GM12878 (cell line): ENCODE measurements around the gene SLC25A26. TPM values are rescaled to one million over a fixed set of nuclear protein-coding genes. Genes with fewer than 3 reads are reported as not detected.

Experiments used
- ATAC-seq: fragments of 200-7000 bp; cut with Tn5 transposase; 3 replicates; pipeline ENCODE4 v1.9.1; 2020; ENCODE audit warnings: mild to moderate bottlenecking, moderate library complexity
- BruUV-seq: library from RNA; stranded (reverse); fragments of 400-500 nt; replicated peaks from 2 replicates; lab custom pipeline; 2021; lab: Mats Ljungman, UMichigan
- CTCF ChIA-PET: fragments of 300-600 bp; sonication (Branson Sonifier 250); formaldehyde crosslinking; extraction: SDS; loops from one replicate; lab custom pipeline; 2021; ENCODE audit warnings: inconsistent platforms; lab: Yijun Ruan, JAX
- POLR2A ChIA-PET: fragments of 350-600 bp; formaldehyde crosslinking; extraction: SDS; loops from one replicate; lab custom pipeline; 2021; ENCODE audit warnings: inconsistent platforms; lab: Charles Lee
- RAD21 ChIA-PET: fragments of 300-600 bp; sonication (Branson Sonifier 250); formaldehyde crosslinking; loops from one replicate; lab custom pipeline; 2023; ENCODE audit warnings: antibody characterized with exemption; ENCODE audit not compliant: unreplicated experiment; lab: Charles Lee
- SMC1A ChIA-PET: fragments of 300-600 bp; sonication (Branson Sonifier 250); formaldehyde crosslinking; loops from one replicate; lab custom pipeline; 2023; ENCODE audit not compliant: unreplicated experiment, uncharacterized antibody; lab: Charles Lee
- DNase-seq: peaks from one replicate; pipeline ENCODE4 v3.0.0-alpha.2; 2011; ENCODE audit warnings: low read depth, low spot score
- FAIRE-seq: peaks from 3 replicates; lab custom pipeline; 2011; peaks lifted over from hg19 to GRCh38; lab: Jason Lieb, UNC
- H2AFZ ChIP-seq: 2 replicates; pipeline ENCODE4 v1.6.0; 2011; ENCODE audit warnings: low read depth, low read length, control low read depth; ENCODE audit not compliant: control insufficient read depth
- H3K27ac ChIP-seq: 2 replicates; pipeline ENCODE4 v1.5.1; 2011; ENCODE audit warnings: control low read depth; ENCODE audit not compliant: control insufficient read depth, insufficient read depth
- H3K27me3 ChIP-seq, 2 experiments: replicated peaks in 1 of 2; 2 replicates each; pipeline versions ENCODE4 v1.6.0 to v1.6.1; 2011; ENCODE audit warnings: low read length in 1 of 2; ENCODE audit not compliant: control insufficient read depth in 2 of 2, insufficient read depth in 2 of 2
- H3K36me3 ChIP-seq, 2 experiments: 2 replicates each; pipeline ENCODE4 v1.5.1; 2011; ENCODE audit warnings: low read length in 1 of 2; ENCODE audit not compliant: control insufficient read depth in 2 of 2, insufficient read depth in 2 of 2
- H3K4me1 ChIP-seq: 2 replicates; pipeline ENCODE4 v1.6.1; 2011; ENCODE audit warnings: mild to moderate bottlenecking, low read length, moderate library complexity, mixed read lengths; ENCODE audit not compliant: control insufficient read depth, insufficient read depth
- H3K4me2 ChIP-seq: 2 replicates; pipeline ENCODE4 v1.6.0; 2011; ENCODE audit warnings: control low read depth; ENCODE audit not compliant: control insufficient read depth, insufficient read depth
- H3K4me3 ChIP-seq: fragments of 200-600 bp; sonication (generic); 2 replicates; pipeline ENCODE4 v1.5.1; 2016
- H3K79me2 ChIP-seq: 2 replicates; pipeline ENCODE4 v1.6.0; 2011; ENCODE audit warnings: low read length; ENCODE audit not compliant: control insufficient read depth, insufficient read depth
- H3K9ac ChIP-seq: 2 replicates; pipeline ENCODE4 v1.8.0; 2011; ENCODE audit warnings: low read length, control low read depth, mixed read lengths; ENCODE audit not compliant: control insufficient read depth, insufficient read depth
- H3K9me3 ChIP-seq: replicated peaks from 3 replicates; pipeline ENCODE4 v1.5.1; 2011; ENCODE audit warnings: mild to moderate bottlenecking, low read length; ENCODE audit not compliant: control insufficient read depth, insufficient read depth
- H4K20me1 ChIP-seq: 2 replicates; pipeline ENCODE4 v1.6.0; 2011; ENCODE audit not compliant: control insufficient read depth, insufficient read depth
- KDM1A ChIP-seq: fragments of 200-600 bp; sonication (generic); IDR thresholded peaks from 2 replicates; pipeline ENCODE4 v1.6.1; 2016; ENCODE audit warnings: borderline replicate concordance
- MEF2B ChIP-seq: fragments of 450-650 bp; IDR thresholded peaks from 2 replicates; pipeline ENCODE4 v1.6.1; 2018; ENCODE audit warnings: mild to moderate bottlenecking, moderate library complexity; ENCODE audit not compliant: partially characterized antibody, poor library complexity, severe bottlenecking
- NR2F1 ChIP-seq: fragments of 450-650 bp; conservative IDR thresholded peaks from 2 replicates; pipeline ENCODE4 v1.6.1; 2017; ENCODE audit warnings: mild to moderate bottlenecking
- POLR2AphosphoS2 ChIP-seq: IDR thresholded peaks from 2 replicates; pipeline ENCODE4 v1.6.1; 2011; ENCODE audit warnings: low read depth, mild to moderate bottlenecking, low read length, improper control_type of control experiment, moderate library complexity
- POU2F2 ChIP-seq: IDR thresholded peaks from 3 replicates; pipeline ENCODE4 v1.6.1; 2011; ENCODE audit warnings: low read depth, mild to moderate bottlenecking, low read length, borderline replicate concordance
- SRF ChIP-seq, 2 experiments: IDR thresholded peaks; 2 replicates each; pipeline ENCODE4 v1.6.1; 2011; ENCODE audit warnings: low read depth in 2 of 2, low read length in 2 of 2, mild to moderate bottlenecking in 1 of 2, moderate library complexity in 1 of 2
- TCF7 ChIP-seq: IDR thresholded peaks from 2 replicates; pipeline ENCODE4 v1.6.1; 2014; ENCODE audit warnings: antibody characterized with exemption, borderline replicate concordance
- WGBS: methylation state at CpG from one replicate; pipeline ENCODE4 v1.1.6; 2016; ENCODE audit warnings: low lambda C conversion rate; ENCODE audit not compliant: insufficient replicate concordance, insufficient coverage; ENCODE audit errors: missing lambda C conversion rate; 5-methylcytosine and 5-hydroxymethylcytosine counted together
- in situ Hi-C: fragments of 300-500 bp; cut with MboI; formaldehyde crosslinking; loops from 9 replicates; pipeline ENCODE4 v1.14.3; 2018; ENCODE audit warnings: mixed read lengths
- intact Hi-C: fragments of 100-400 bp; cut with micrococcal nuclease; formaldehyde crosslinking; loops from one replicate; pipeline ENCODE4 v1.14.2; 2022; ENCODE audit not compliant: unreplicated experiment
- polyA plus RNA-seq, 11 experiments: library from polyadenylated mRNA; depleted of rRNA in 4 of 11; unstranded in 6 of 11; stranded (reverse) in 5 of 11; fragments of >200 nt; fragmentation: Nextera tagmentation in 4 of 11; fragmentation: Illumina TruSeq in 1 of 11; extraction: Ambion mirVana in 4 of 11; extraction: Trizol in 1 of 11; gene quantifications; 1 replicate in 1 of 11; 2 replicates in 10 of 11; pipeline versions ENCODE4 v1.2.1 to v1.2.3, GENCODE V29; 2011 to 2016; ENCODE audit warnings: inconsistent platforms in 2 of 11, missing spikeins in 2 of 11, low read depth in 1 of 11
- total RNA-seq, 4 experiments: library from RNA; depleted of rRNA in 3 of 4; stranded (reverse); fragments of >200 nt in 3 of 4; fragmentation: Illumina TruSeq in 1 of 4; extraction: Trizol in 1 of 4; gene quantifications; 2 replicates each; pipeline versions ENCODE4 v1.2.1 to v1.2.3, GENCODE V29; 2013 to 2021
- TF ChIP-seq, protein P1 (sequence below): fragments of 450-650 bp; IDR thresholded peaks from 2 replicates; pipeline ENCODE4 v1.6.1; 2017; ENCODE audit warnings: mild to moderate bottlenecking, moderate library complexity
- TF ChIP-seq, protein P2 (sequence below): IDR thresholded peaks from 2 replicates; pipeline ENCODE4 v1.6.1; 2012; ENCODE audit warnings: mild to moderate bottlenecking, low read depth, low read length
- TF ChIP-seq, protein P3 (sequence below): fragments of 450-650 bp; IDR thresholded peaks from 2 replicates; pipeline ENCODE4 v1.6.1; 2014; ENCODE audit warnings: mild to moderate bottlenecking

SLC25A26 gene
- total and polyA plus RNA-seq, 10 of the 15 experiments (the other 5 are each of a cell fraction or from before 2014, with no cell fraction given): 14.6 to 49.7 (median 24.9) TPM

DNA sequence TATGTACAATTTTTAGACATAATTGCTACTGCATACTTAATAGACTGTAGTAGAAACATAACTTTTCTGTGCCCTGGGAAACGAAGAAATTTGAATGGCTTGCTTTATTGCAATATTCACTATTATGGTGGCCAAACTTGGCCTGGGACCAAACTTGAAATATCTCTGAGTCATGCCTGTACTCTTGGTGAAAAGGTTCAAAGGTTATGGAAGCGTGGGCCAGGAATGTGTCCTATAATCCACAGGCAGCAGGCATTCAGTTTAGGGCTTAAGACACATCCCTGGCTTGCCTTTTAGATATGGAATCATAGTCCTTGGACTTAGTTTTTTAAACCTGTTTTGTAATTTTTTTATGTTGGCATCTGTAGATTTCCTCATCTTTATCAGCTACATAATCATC, 155.8 kb downstream of the SLC25A26 start:
- Histone ChIP-seq H3K79me2 (no peaks in the 10 kb centered on the region), H3K4me2 (no peak overlapping the region), H3K36me3 (peaks cover 4 to 9% of the 10 kb centered on the region in 2 experiments), H3K4me3 (no peak overlapping the region), H3K27me3 (no peaks in the 10 kb centered on the region), H3K9me3 (no peaks in the 10 kb centered on the region), H3K27ac (no peak overlapping the region), H3K4me1 (no peaks in the 10 kb centered on the region), H4K20me1 (no peaks in the 10 kb centered on the region), H2AFZ (no peak overlapping the region), H3K9ac (no peak overlapping the region)
- in situ Hi-C loops: no loop called here
- no peak for DNase-seq
- no peak for TF ChIP-seq POU2F2
- TF ChIP-seq, protein P1, sequence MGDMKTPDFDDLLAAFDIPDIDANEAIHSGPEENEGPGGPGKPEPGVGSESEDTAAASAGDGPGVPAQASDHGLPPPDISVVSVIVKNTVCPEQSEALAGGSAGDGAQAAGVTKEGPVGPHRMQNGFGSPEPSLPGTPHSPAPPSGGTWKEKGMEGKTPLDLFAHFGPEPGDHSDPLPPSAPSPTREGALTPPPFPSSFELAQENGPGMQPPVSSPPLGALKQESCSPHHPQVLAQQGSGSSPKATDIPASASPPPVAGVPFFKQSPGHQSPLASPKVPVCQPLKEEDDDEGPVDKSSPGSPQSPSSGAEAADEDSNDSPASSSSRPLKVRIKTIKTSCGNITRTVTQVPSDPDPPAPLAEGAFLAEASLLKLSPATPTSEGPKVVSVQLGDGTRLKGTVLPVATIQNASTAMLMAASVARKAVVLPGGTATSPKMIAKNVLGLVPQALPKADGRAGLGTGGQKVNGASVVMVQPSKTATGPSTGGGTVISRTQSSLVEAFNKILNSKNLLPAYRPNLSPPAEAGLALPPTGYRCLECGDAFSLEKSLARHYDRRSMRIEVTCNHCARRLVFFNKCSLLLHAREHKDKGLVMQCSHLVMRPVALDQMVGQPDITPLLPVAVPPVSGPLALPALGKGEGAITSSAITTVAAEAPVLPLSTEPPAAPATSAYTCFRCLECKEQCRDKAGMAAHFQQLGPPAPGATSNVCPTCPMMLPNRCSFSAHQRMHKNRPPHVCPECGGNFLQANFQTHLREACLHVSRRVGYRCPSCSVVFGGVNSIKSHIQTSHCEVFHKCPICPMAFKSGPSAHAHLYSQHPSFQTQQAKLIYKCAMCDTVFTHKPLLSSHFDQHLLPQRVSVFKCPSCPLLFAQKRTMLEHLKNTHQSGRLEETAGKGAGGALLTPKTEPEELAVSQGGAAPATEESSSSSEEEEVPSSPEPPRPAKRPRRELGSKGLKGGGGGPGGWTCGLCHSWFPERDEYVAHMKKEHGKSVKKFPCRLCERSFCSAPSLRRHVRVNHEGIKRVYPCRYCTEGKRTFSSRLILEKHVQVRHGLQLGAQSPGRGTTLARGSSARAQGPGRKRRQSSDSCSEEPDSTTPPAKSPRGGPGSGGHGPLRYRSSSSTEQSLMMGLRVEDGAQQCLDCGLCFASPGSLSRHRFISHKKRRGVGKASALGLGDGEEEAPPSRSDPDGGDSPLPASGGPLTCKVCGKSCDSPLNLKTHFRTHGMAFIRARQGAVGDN: no peak
- TF ChIP-seq MEF2B: no peak
- TF ChIP-seq POLR2AphosphoS2: no peak
- TF ChIP-seq SRF (IDR thresholded peaks at IDR 0.05; ENCODE audit: low read depth in 2 of 2, low read length in 2 of 2): no peak
- TF ChIP-seq KDM1A: no peak
- TF ChIP-seq, protein P2, sequence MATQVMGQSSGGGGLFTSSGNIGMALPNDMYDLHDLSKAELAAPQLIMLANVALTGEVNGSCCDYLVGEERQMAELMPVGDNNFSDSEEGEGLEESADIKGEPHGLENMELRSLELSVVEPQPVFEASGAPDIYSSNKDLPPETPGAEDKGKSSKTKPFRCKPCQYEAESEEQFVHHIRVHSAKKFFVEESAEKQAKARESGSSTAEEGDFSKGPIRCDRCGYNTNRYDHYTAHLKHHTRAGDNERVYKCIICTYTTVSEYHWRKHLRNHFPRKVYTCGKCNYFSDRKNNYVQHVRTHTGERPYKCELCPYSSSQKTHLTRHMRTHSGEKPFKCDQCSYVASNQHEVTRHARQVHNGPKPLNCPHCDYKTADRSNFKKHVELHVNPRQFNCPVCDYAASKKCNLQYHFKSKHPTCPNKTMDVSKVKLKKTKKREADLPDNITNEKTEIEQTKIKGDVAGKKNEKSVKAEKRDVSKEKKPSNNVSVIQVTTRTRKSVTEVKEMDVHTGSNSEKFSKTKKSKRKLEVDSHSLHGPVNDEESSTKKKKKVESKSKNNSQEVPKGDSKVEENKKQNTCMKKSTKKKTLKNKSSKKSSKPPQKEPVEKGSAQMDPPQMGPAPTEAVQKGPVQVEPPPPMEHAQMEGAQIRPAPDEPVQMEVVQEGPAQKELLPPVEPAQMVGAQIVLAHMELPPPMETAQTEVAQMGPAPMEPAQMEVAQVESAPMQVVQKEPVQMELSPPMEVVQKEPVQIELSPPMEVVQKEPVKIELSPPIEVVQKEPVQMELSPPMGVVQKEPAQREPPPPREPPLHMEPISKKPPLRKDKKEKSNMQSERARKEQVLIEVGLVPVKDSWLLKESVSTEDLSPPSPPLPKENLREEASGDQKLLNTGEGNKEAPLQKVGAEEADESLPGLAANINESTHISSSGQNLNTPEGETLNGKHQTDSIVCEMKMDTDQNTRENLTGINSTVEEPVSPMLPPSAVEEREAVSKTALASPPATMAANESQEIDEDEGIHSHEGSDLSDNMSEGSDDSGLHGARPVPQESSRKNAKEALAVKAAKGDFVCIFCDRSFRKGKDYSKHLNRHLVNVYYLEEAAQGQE: no peak
- TF ChIP-seq, protein P3, sequence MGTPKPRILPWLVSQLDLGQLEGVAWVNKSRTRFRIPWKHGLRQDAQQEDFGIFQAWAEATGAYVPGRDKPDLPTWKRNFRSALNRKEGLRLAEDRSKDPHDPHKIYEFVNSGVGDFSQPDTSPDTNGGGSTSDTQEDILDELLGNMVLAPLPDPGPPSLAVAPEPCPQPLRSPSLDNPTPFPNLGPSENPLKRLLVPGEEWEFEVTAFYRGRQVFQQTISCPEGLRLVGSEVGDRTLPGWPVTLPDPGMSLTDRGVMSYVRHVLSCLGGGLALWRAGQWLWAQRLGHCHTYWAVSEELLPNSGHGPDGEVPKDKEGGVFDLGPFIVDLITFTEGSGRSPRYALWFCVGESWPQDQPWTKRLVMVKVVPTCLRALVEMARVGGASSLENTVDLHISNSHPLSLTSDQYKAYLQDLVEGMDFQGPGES: no peak
- no peak for TF ChIP-seq NR2F1
- no peak for TF ChIP-seq TCF7
- ChIA-PET CTCF (interaction anchor here (1.1 to 3.3 kb wide), 5 partner anchors 10 to 115 kb away, joined by 3 to 20 read pairs (median 12); no protein-coding TSS in a partner anchor), POLR2A (no interaction called here), SMC1A (interaction anchor here (1.4 to 2.5 kb wide), 2 partner anchors 31 to 99 kb away, joined by 4 to 14 read pairs; no protein-coding TSS in a partner anchor), RAD21 (no interaction called here)
- no peak for FAIRE-seq
- ATAC-seq: no peak
- intact Hi-C loops: no loop called here
- 42% methylated on average over 2 of the region's 2 CpGs for WGBS
- BruUV-seq: no TSS peak
